Muscle layer of duodenum (tissue), 2 donors: ENCODE measurements around the gene PRDM16.

ENCODE experiments used
- H3K27ac ChIP-seq: one replicate; pipeline ENCODE4 v1.7.0; 2013; ENCODE audit warnings: mild to moderate bottlenecking, low read length
- H3K27me3 ChIP-seq: one replicate; pipeline ENCODE4 v1.7.0; 2013; ENCODE audit warnings: low read depth, mild to moderate bottlenecking, control low read depth, low read length
- H3K36me3 ChIP-seq, 2 donors: one replicate each; pipeline ENCODE4 v1.7.0; 2013; ENCODE audit warnings: low read length in 2 of 2, control low read depth in 1 of 2, mild to moderate bottlenecking in 1 of 2; ENCODE audit not compliant: insufficient read depth in 2 of 2, control insufficient read depth in 1 of 2
- H3K4me1 ChIP-seq, 2 donors: one replicate each; pipeline ENCODE4 v1.7.0; 2013; ENCODE audit warnings: low read length in 2 of 2, mild to moderate bottlenecking in 2 of 2, control low read depth in 1 of 2, moderate library complexity in 1 of 2; ENCODE audit not compliant: insufficient read depth in 2 of 2, control insufficient read depth in 1 of 2
- H3K4me3 ChIP-seq, 2 donors: one replicate each; pipeline ENCODE4 v1.7.0; 2013; ENCODE audit warnings: low read length in 2 of 2, low read depth in 1 of 2, mild to moderate bottlenecking in 1 of 2
- H3K9me3 ChIP-seq, 2 donors: one replicate each; pipeline ENCODE4 v1.7.0; 2013; ENCODE audit warnings: low read length in 2 of 2, control low read depth in 1 of 2, mild to moderate bottlenecking in 1 of 2; ENCODE audit not compliant: control insufficient read depth in 1 of 2
- donor health status: healthy.

The PRDM16 gene

GRCh38 chr1:3242408-3243260, 173.6 kb downstream of the PRDM16 start:
- no peak overlapping the region for H3K4me3 ChIP-seq
- peaks cover 0 to 16% of the 10 kb centered on the region in 2 donors for H3K4me1 ChIP-seq
- no peaks in the 10 kb centered on the region for H3K27me3 ChIP-seq
- H3K27ac ChIP-seq, result no peak overlapping the region
- H3K9me3 ChIP-seq, result peaks cover 0 to 8% of the 10 kb centered on the region in 2 donors
- no peaks in the 10 kb centered on the region for H3K36me3 ChIP-seq

- Histone ChIP-seq H3K4me3 (no peak overlapping the region), H3K36me3 (no peaks in the 10 kb centered on the region), H3K27me3 (no peaks in the 10 kb centered on the region), H3K27ac (no peak overlapping the region), H3K4me1 (peaks cover 0 to 12% of the 10 kb centered on the region in 2 donors), H3K9me3 (peaks cover 0 to 8% of the 10 kb centered on the region in 2 donors)
Observed at GRCh38 chr1:3243304-3243703, 174.3 kb downstream of the PRDM16 start.

GRCh38 chr1:3244025-3244926, 175.3 kb downstream of the PRDM16 start:
- H3K4me1 ChIP-seq, result peaks cover 2 to 12% of the 10 kb centered on the region in 2 donors
- H3K27ac ChIP-seq, result no peak overlapping the region
- H3K9me3 ChIP-seq, result peaks cover 0 to 2% of the 10 kb centered on the region in 2 donors
- H3K4me3 ChIP-seq, result no peak overlapping the region
- peaks cover 7% of the 10 kb centered on the region for H3K27me3 ChIP-seq
- no peaks in the 10 kb centered on the region for H3K36me3 ChIP-seq

GRCh38 chr1:3244927-3245315, 175.9 kb downstream of the PRDM16 start:
- no peaks in the 10 kb centered on the region for H3K36me3 ChIP-seq
- H3K9me3 ChIP-seq, result no peaks in the 10 kb centered on the region
- no peak overlapping the region for H3K4me3 ChIP-seq
- no peak overlapping the region for H3K27ac ChIP-seq
- H3K27me3 ChIP-seq, result peaks cover 7% of the 10 kb centered on the region
- peaks cover 2 to 12% of the 10 kb centered on the region in 2 donors for H3K4me1 ChIP-seq

GRCh38 chr1:3245344-3245743, 176.3 kb downstream of the PRDM16 start:
- no peaks in the 10 kb centered on the region for H3K36me3 ChIP-seq
- peaks cover 7% of the 10 kb centered on the region for H3K27me3 ChIP-seq
- H3K9me3 ChIP-seq, result no peaks in the 10 kb centered on the region
- no peak overlapping the region for H3K4me3 ChIP-seq
- no peak overlapping the region for H3K27ac ChIP-seq
- H3K4me1 ChIP-seq, result peaks cover 2 to 12% of the 10 kb centered on the region in 2 donors

GRCh38 chr1:3245768-3246167, 176.8 kb downstream of the PRDM16 start:
- Histone ChIP-seq H3K4me3 (no peak overlapping the region), H3K27me3 (peaks cover 7% of the 10 kb centered on the region), H3K9me3 (no peaks in the 10 kb centered on the region), H3K36me3 (no peaks in the 10 kb centered on the region), H3K27ac (no peak overlapping the region), H3K4me1 (peaks cover 2 to 11% of the 10 kb centered on the region in 2 donors)

- no peaks in the 10 kb centered on the region for H3K9me3 ChIP-seq
- H3K27ac ChIP-seq, result no peak overlapping the region
- H3K4me3 ChIP-seq, result no peak overlapping the region
- H3K4me1 ChIP-seq, result peaks cover 2 to 8% of the 10 kb centered on the region in 2 donors
- H3K27me3 ChIP-seq, result peaks cover 7% of the 10 kb centered on the region
- no peaks in the 10 kb centered on the region for H3K36me3 ChIP-seq
Observed at GRCh38 chr1:3246251-3246650, 177.2 kb downstream of the PRDM16 start.

- Histone ChIP-seq H3K27ac (no peak overlapping the region), H3K9me3 (no peaks in the 10 kb centered on the region), H3K36me3 (no peaks in the 10 kb centered on the region), H3K4me3 (no peak overlapping the region), H3K4me1 (peaks cover 2 to 8% of the 10 kb centered on the region in 2 donors), H3K27me3 (peaks cover 7% of the 10 kb centered on the region)
Observed at GRCh38 chr1:3247521-3248121, 178.6 kb downstream of the PRDM16 start.

- Histone ChIP-seq H3K9me3 (no peaks in the 10 kb centered on the region), H3K4me1 (peaks cover 2 to 8% of the 10 kb centered on the region in 2 donors), H3K27me3 (peaks cover 7% of the 10 kb centered on the region), H3K36me3 (no peaks in the 10 kb centered on the region), H3K27ac (no peak overlapping the region), H3K4me3 (no peak overlapping the region)
Observed at GRCh38 chr1:3248155-3249141, 179.4 kb downstream of the PRDM16 start.

- Histone ChIP-seq H3K4me1 (peaks cover 2 to 8% of the 10 kb centered on the region in 2 donors), H3K9me3 (no peaks in the 10 kb centered on the region), H3K27me3 (peaks cover 7% of the 10 kb centered on the region), H3K27ac (no peak overlapping the region), H3K4me3 (no peak overlapping the region), H3K36me3 (no peaks in the 10 kb centered on the region)
Observed at GRCh38 chr1:3249231-3249630, 180.2 kb downstream of the PRDM16 start.
